Left lobe of liver (tissue), 2 donors: ENCODE measurements around the gene TP73. TPM values are rescaled to one million over a fixed set of nuclear protein-coding genes. Genes with fewer than 3 reads are reported as not detected.

Experiments
- ATAC-seq: fragments of 200-7000 bp; cut with Tn5 transposase; one replicate; pipeline ENCODE4 v1.9.1; 2020; ENCODE audit warnings: mild to moderate bottlenecking, moderate library complexity
- DNase-seq: peaks from one replicate; pipeline ENCODE4 v3.0.0-alpha.2; 2020; ENCODE audit warnings: low spot score
- total RNA-seq: library from RNA; stranded (reverse); gene quantifications from one replicate; pipeline ENCODE4 v1.2.1, GENCODE V29; 2021
- donor health status: DM: no; HTN: no; CAD: no; lungs with moderate emphysema.
- donor health status: DM: no; HTN: yes; CAD: no.

Gene TP73
- total RNA-seq, 1 donor from 2014 or later: 0.08 TPM

DNA sequence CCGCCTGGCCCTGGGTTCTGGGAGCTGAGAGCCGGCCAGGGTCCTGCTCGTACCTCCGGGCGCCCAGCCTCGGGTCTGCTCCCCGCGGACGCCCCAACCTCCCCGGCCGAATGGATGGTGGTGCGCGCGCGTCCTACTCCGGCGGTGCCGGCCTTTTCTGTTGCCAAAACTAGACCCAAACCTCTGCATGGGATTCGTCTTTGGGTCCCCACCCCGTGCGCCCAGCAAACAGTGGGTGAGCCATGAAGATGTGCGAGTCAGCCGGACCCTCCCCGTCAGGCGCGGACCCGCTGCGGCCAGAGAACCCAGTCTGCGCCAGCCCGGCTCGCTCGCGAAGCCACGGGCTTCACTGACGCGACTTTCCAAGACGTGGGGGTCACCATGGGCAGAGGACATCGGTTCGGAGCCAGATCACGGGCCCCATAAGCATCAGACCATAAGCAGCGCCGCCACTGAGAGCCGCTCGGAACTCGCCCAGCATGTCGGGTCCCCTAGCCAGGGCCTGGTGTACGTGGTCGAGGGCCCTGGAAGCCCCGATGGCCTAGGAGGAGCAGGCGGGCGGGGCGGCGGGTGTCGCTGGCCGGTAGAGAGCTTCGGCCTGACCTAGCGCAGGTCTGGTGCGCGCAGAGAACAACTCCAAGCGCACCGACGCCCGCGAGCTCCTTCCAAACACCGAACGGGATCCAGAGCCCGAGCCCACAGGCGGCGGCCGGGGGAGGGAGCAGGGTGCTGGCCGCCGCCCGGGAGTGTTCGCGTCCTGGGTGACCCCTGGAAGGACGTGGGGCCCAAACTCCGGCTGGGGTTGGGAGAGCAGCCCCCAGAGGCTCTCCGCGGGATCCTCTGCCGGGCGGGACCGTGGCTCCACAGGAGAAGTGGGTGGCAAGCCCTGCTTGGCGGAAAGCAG, 1.0 kb upstream of the TP73 start:
- no peak for DNase-seq

GRCh38 chr1:3652548-3653285, 401 bp downstream of the TP73 start:
- ATAC-seq (peak; percentile 25), DNase-seq (no peak)

More for the DNA sequence above, 1.0 kb upstream of the TP73 start:
- ATAC-seq: peak; percentile 6

- no peak for DNase-seq
- no peak for ATAC-seq
These were observed 936 bp downstream of the TP73 start for GRCh38 chr1:3653286-3653618.

DNA sequence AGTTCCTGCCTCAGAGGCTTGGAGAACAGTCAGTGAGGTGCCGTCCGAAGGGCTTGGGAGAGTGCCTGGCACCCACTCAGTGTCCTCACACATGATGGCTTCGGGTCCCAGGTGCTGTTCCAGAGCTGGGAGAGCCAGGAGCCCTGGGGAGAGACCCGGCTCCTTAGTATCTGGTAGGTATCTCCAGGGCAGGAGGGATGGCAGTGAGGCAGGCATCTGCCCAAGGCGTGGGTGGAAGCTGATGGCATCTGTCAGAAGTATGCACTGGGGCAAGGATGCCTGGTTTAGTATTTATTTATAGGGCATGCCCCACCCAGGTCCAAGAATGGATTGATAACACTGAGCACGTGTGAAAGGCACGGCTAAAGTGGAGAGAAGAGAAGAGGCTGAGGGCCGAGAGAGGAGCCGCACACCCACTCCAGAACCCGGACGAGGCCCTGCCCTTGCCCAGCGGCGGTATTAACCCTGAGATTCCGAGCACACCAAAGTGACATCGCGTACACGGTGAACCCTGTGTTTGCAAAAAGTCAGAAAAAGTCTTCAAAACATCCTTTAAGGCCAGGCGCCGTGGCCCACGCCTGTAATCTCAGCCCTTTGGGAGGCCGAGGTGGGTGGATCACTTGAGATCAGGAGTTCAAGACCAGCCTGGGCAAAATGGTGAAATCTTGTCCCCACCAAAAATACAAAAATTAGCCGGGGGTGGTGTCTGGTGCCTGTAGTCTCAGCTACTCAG, 2.4 kb downstream of the TP73 start:
- DNase-seq (no peak), ATAC-seq (no peak)

DNA sequence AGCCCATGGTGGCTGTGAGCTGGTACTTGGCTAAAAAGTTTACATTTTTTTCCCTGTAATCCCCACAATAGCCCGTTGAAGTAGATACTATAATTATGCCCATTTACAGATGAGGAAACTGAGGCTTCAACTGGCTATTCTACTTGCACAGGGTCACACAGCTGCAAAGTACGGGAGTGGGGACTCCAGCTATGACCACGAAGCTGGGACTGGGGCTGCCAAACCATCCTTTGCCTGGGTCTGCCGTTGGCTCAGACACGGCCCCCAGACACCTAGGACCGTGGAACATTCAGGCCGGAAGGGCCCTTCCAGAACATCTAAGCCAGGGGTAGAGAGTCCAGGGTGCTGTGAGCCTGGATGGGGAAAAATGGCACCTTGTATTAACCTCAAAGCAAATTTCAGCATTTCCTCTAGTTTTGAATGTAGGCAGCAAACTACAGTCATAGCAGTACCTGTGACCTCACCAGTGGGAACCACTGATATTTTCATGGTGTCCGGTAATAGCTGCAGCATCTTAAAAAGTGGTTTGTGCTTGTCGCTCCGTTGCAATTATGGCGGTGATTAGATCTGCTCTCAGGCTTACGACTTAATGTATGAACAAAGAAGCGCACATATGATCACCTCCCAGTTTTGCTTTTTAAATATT, 4.3 kb downstream of the TP73 start:
- DNase-seq: no peak
- no peak for ATAC-seq

DNA sequence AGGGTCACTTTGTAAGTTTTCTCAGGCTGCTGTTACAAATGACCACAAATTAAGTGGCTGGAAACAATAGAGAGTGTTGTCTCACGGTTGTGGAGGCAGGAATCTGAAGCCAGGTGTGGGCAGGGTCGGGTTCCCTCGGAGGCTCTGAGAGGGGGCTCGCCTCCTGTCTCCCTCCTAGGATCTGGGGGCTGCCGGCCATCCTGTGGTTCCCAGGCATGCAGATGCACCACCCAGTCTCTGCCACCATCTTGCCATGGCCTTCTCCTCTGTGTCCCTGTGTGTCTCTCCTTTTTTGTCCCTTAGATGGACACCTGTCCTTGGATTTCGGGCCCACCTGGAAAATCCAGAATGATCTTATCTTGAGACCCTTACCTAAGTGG, 4.8 kb downstream of the TP73 start:
- ATAC-seq (no peak), DNase-seq (no peak)

DNA sequence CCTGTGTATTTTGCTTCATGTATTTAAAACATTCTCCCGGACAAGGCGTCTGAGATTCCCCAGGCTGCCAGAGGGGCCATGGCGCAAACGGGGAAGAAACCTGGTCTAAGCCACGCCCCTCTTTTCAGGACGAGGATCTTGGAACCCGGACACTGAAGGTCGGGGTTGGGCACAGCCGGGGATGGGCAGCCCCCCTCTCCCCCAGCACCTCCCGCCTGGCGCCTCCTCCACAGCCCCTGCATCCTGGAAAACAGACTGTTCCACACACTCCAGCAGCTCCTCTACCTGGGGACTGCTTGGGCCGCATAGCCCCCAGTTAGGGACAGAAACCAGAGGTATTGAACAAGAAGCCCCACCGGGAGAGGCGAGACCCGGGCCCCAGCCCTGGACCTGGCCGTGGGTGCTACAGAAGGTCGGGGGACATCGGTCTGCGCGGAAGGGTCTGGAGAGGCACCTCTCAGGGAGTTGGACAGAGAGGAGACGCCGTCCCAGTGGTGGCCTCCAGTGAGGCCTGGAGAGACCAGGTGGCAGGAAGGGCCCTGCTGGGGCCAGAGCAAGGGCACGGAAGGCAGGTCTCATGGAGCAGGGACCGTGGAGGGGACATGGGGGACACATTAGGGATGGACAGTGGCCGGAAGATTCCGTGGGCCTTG, 5.4 kb downstream of the TP73 start:
- ATAC-seq (no peak), DNase-seq (no peak)

- ATAC-seq (no peak), DNase-seq (no peak)
These were observed 5.9 kb downstream of the TP73 start for GRCh38 chr1:3658231-3658615.

DNA sequence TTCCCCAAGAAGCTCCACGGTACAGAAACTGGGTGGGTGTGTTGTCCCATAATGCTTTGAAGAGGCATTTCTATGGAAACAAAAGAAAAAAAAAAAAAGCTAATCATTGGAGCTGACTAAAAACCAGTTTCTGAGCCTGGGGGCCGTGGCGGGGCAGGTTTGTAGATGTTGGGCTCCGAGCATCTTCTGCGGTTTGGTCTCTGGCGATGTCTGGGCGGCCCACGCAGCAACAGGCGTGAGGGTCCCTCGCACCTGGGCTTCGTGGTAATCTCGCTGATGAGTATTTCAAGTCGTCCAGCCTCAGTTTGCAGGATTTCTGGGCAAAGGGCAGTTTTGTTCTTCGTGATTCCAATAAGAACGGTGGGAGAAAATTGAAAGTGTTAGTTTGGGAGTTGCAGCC, 6.8 kb downstream of the TP73 start:
- DNase-seq: no peak
- ATAC-seq: no peak

DNA sequence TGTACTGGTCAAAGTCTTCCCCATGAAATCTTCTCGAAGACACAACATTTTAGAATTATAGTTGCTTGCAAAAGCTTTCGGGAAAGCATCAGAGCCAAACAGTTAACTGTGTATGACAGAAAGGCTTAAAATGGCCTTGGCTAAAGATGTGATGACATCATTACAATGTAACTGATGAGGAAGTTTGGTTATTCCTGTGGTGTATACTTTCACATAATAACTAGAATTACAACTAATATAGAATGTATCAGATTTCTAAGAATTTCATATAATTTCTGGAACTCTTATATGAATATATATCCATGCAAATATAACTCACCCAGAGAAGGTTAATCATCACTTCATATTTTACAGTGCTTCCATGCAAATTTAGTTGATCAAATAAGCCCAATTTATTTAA, 8.4 kb downstream of the TP73 start:
- DNase-seq (no peak), ATAC-seq (no peak)

DNA sequence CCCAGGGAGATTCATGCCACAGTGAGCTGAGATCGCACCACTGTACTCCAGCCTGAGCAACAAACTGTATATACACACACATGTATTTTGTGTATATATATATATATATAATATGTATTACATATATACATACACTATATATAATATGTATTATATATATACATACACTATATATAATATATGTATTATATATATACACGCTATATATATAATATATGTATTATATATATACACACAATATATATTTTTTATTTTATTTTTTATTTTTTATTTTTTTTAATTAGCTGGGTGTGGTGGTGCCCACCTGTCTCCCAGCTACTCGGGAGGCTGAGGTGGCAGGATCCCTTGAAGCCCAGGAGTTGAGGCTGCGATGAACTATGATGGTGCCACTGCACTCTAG, 9.3 kb downstream of the TP73 start:
- ATAC-seq (no peak), DNase-seq (no peak)

DNA sequence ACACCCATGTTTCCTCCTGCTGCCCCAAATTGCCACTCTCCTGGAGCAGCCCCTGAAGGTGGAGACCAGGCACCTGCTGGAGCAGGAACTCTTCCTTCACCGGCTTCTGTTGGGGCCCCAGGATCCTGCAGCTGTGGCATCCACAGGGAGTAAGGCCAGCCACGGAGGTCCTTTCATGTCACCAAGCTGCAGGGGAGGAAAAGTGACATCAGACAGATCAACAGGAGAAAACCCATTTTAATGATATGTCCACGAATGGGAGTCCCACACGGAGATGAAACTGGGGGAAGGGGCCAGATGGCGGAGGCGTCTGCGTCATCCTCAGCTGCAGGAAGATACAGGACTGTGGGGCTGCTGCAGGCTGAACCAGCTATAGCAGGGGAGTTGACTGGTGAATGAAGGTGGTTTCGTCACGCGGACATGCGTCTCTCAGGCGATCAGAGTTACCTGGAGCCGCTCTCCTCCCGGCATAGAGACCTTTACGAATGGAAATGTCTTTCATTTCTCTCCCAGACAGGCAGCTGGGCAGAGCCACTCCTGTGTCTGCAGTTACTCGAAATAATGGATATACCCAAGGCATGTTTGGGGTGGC, 9.9 kb downstream of the TP73 start:
- no peak for DNase-seq
- ATAC-seq: no peak

DNA sequence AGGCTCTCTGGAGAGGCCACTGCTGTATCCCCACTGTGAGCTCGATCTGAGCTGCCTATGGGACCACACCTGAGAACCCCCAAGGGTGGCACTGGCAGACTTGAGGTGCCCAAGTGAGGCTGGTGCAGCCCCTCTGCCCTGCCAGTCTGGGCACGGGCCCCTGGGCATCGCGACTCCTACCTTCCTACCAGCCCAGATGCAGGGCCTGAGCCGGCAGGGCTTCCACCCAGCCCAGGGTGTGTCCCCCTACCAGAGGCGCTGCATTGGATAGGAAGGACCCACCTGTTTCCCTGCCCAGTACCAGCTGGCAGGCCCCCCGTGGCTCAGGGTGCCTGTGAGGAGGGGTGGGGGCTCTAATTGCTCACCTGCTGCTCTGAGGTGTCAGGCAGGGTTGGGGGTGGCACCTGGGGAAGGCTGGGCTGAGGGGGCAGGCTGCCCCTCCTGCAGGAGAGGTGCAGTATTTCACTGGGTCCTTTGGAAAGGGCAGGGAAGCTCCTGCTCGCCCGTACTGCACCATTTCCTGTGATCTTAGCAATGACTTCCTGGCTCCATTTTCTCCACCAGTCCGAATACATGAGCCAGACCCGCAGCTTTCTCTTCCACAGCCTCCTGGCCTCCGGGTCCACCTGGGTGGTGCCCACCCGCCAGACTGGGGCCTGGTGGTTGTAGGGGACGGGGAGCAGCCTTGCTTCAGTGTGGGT, 11.8 kb downstream of the TP73 start:
- ATAC-seq: no peak
- DNase-seq: no peak

GRCh38 chr1:3664700-3665375, 12.5 kb downstream of the TP73 start:
- no peak for DNase-seq
- no peak for ATAC-seq

- no peak for DNase-seq
These were observed 15.8 kb downstream of the TP73 start for GRCh38 chr1:3668148-3668547.

GRCh38 chr1:3668585-3669300, 16.4 kb downstream of the TP73 start:
- DNase-seq (peak; percentile 96), ATAC-seq (peak; percentile 93)

More at GRCh38 chr1:3668148-3668547, 15.8 kb downstream of the TP73 start:
- no peak for ATAC-seq

GRCh38 chr1:3669421-3669821, 17.1 kb downstream of the TP73 start:
- ATAC-seq: no peak
- no peak for DNase-seq

- ATAC-seq (no peak), DNase-seq (no peak)
These were observed 17.7 kb downstream of the TP73 start for GRCh38 chr1:3669971-3670431.
